ENCODE results near the gene FRMD5.
"Not testable (repeated sequence)": the region's sequence is repeated elsewhere in the genome, so short reads cannot be mapped to it uniquely, and the experiment has no call there.

The FRMD5 gene

DNA sequence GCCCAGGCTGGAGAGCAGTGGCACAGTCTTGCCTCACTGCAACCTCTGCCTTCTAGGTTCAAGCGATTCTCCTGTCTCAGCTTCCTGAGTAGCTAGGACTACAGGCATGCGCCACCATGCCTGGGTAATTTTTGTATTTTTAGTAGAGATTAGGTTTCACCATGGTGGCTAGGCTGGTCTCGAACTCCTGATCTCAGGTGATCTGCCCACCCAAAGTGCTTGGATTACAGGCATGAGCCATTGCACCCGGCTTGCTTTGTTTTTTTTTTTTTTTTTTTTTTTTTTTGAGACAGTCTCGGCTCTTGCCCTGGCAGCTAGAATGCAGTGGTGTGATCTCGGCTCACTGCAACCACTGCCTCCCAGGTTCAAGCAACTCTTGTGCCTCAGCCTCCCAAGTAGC is 362.6 kb downstream of the FRMD5 start:
- DNase-seq (ENCODE audit: low read depth, low spot score), result not testable (repeated sequence)

GRCh38 chr15:43831519-43832052 is 363.5 kb downstream of the FRMD5 start:
- not testable (repeated sequence) for DNase-seq (ENCODE audit: low read depth, low spot score)

DNA sequence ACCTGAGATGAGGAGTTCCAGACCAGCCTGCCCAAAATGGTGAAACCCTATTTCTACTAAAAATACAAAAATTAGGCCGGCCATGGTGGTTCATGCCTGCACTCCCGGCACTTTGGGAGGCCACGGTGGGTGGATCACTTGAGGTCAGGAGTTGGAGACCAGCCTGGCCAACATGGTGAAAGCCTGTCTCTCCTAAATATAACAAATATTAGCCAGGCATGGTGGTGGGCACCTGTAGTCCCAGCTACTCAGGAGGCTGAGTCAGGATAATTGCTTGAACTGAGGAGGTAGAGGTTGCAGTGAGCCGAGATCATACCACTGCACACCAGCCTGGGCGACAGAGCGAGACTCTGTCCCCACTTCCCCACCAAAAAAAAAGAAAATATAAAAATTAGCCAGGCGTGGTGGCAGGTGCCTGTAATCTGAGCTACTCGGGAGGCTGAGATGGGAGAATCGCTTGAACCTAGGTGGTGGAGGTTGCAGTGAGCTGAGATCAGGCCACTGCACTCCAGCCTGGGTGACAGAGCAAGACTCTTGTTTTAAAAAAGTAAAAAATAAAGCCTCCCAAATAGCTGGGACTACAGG is 364.3 kb downstream of the FRMD5 start:
- DNase-seq (ENCODE audit: low read depth, low spot score), result not testable (repeated sequence)

- DNase-seq (ENCODE audit: low read depth, low spot score), result not testable (repeated sequence)
These were observed 365.0 kb downstream of the FRMD5 start for GRCh38 chr15:43829951-43830540.

DNA sequence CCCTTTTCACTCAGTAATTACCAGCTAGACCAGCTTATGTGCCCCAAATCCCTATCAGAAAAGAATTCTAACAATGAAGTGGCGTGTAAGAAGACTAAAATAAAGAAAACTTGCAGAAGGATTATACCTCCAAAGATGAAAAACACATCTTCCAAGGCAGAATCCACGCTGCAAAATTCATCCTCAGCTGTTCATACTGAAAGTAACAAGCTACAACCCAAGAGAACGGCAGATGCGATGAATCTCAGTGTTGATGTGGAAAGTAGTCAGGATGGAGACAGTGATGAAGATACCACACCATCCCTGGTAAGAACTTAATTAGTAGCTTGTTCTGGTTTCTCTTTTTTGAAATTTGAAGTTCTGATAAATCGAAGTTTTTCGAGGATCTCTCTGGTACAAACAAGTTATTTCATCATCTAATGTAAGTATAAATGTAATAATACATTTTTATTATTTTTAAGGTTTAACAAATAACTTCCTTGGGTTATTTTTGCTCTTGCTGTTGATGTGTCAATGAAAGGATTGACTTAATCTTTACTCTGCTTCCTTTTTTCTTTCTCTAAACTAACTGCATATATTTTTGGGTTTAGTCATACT is 366.9 kb downstream of the FRMD5 start:
- DNase-seq (ENCODE audit: low read depth, low spot score), result no peak

- DNase-seq (ENCODE audit: low read depth, low spot score), result peak; percentile 56
These were observed 368.3 kb downstream of the FRMD5 start, which contains the start of gene WDR76 for GRCh38 chr15:43826508-43827341. TSS of gene WDR76 (plus strand) at chr15:43827002. CDS start at chr15:43827033, 31 bp downstream.

DNA sequence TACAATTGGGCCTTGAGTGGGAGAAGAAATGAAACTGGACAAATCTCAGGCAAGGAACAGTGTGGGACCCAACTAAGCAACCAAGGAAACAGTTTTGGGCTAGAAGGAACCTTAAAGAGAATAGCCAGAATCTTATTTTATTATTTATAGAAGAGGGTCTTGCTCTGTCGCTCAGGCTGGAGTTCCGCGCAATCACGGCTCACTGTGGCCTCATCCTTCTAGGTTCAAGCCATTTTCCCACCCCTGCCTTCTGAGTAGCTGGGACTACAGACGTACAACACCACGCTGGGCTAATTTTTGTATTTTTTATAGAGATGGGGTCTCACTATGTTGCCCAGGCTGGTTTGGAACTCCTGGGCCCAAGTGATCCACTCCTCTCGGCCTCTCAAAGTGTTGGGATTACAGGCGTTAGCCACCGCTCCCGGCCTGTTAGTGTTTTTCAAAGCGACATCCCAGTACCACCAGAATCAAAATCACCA is 369.0 kb downstream of the FRMD5 start:
- DNase-seq (ENCODE audit: low read depth, low spot score), result no peak

DNA sequence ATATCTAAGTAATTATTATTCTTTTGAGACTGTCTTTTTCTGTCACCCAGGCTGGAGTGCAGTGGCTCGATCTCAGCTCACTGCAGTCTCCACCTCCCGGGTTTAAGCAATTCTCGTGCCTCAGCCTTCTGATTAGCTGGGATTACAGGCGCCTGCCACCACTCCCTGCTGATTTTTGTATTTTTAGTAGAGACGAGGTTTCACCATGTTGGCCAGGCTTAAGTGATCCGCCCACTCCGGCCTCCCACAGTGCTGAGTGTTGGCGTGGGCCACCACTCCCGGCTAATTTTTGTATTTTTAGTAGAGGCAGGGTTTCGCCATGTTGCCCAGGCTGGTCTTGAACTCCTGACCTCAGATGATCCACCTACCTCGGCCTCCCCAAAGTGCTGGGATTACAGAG is 369.8 kb downstream of the FRMD5 start:
- not testable (repeated sequence) for DNase-seq (ENCODE audit: low read depth, low spot score)

GRCh38 chr15:43824302-43825246 is 370.5 kb downstream of the FRMD5 start, which contains the start of gene MFAP1:
TSS of gene MFAP1 (minus strand) at chr15:43824690. CDS start at chr15:43824569, 121 bp downstream.
- peak; percentile 89 for DNase-seq (ENCODE audit: low read depth, low spot score)

GRCh38 chr15:43821505-43821904 is 373.6 kb downstream of the FRMD5 start:
- DNase-seq (ENCODE audit: low read depth, low spot score), result no peak
